Measurements from ENCODE around the gene ZNF438.

Gene ZNF438

DNA sequence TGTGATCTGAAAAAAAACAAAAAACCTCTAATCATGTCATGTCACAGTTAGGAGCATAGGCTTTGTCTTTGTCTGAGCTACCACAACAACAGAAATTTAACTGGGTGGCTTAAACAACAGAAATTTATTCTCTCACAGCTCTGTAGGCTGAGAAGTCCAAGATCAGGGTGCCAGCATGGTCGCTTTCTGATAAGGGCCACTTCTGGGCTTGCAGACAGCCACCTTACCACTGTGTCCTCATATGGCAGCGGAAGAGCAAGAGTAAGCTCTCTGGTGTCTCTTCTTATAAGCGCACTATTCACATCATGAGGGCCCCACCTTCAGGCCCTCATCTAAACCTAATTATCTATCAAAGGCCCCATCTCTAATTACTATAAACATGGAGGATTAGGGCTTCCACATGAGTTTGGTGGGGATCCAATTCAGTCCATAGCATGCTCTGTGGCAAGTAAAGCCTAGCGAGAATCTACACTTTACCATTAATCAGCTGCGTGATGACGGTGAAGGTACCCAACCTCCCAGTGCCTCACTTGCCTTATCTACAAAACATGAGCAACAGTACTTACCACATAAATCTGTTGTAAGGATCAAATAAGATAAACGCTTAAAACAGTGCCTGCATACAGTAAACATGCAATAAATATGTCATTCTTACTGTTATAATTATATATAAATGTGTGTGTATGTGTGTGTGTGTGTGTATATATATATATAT, 17.3 kb downstream of the ZNF438 start:
- in situ Hi-C loops (cut with MboI; ENCODE audit: low sequenced_read_pairs): no loop called here

DNA sequence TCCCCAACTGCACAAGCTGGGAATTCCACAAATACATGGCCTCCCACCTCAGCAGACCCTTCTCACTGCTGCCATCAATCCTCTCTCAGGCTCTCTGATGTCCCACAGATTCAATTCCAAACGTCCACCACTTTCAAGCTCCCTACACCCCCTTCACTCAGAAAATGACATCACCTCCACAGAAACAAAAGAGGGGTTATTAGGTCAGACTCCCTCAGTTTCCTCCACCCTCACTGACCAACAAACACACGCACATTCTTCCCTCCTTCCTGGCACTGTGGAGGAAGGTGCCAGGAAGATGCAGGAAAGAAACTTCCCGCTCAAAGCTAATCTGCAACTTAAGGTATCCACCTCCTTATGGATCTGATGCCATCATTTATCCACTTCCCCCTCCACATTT, 18.3 kb downstream of the ZNF438 start:
- in situ Hi-C loops (cut with MboI; ENCODE audit: low sequenced_read_pairs): no loop called here

DNA sequence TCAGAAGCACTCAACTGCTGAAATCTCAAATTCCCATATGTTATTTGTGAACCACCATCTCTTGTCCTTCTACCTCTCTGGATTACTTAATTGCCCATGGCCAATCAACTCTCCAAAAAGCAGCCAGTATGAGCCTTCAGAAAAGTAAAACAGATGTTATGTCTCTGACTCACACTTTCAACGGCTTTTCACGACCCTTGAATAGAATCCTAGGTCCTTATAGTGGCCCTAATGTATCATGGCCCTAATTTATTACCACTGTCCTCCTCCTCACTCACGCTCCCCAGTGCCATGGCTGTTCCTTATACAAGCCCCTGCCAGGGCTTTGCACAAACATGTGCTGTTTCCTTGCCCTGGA, 20.0 kb downstream of the ZNF438 start:
- in situ Hi-C loops (cut with MboI; ENCODE audit: low sequenced_read_pairs): no loop called here

DNA sequence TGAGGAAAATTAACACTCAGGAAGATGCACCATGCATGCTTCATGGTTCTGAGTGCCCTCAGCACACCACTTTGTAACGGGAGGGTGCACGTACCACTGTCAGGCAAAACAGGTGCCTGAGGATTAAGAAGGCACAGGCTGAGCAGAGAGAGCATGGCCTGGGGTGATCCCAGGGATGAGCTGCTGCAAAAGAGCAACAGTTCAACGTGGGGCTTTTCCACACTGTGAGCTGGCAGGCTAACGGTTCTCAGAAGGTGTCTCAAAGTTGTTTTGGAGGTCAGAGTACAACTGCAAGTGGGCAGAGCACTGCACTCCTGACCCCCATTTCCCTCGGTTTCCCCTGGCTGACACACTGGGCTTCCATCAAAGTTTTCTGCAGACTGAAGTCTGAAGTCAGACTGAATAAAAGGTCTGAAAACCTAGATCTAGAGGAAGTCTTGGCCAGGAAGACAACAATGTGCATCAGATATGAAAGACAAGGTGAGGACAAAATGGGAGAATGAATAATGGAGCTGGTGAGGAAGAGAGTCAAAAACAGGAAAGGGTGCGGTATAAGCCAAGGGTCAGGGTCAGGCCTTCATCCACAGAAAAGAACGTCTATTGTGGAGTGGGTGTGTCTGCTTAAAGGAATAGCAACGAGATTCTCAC, 20.5 kb downstream of the ZNF438 start:
- in situ Hi-C loops (cut with MboI; ENCODE audit: low sequenced_read_pairs): no loop called here

DNA sequence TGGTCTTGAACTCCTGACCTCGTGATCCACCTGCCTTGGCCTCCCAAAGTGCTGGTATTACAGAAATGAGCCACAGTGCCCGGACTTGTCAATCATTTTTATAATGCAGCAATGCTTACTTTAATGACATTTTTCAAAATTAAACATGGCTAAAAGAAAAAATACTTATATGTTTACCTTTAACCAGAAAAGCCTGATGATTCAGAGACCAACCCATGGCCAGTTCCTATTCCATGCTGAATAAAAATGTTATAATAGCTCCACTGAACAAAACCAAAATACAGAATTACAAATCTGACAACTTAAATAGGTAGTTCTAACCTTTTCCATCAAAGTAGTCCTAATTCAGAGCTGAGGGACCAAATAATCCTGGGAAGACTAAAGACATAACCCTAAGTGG, 21.6 kb downstream of the ZNF438 start:
- in situ Hi-C loops (cut with MboI; ENCODE audit: low sequenced_read_pairs): no loop called here

DNA sequence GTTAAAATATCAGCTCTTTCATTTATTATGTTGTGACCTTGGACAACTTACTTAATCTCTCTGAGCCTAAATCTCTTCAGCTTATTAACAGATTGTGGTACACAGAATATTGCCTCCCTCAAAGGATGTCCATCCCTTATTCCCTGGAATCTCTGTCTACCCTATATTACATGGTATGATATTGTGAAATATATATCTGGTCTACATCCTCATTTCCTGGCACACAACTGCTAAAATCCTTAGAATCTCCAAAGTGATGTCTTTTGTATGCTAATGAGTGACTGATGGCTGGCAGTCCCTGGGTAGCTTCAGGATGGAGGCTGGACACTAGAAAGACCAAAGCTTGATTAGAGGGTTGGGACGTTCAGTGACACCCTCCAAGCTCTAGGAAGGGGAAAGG, 25.8 kb downstream of the ZNF438 start:
- in situ Hi-C loops (cut with MboI; ENCODE audit: low sequenced_read_pairs): no loop called here

DNA sequence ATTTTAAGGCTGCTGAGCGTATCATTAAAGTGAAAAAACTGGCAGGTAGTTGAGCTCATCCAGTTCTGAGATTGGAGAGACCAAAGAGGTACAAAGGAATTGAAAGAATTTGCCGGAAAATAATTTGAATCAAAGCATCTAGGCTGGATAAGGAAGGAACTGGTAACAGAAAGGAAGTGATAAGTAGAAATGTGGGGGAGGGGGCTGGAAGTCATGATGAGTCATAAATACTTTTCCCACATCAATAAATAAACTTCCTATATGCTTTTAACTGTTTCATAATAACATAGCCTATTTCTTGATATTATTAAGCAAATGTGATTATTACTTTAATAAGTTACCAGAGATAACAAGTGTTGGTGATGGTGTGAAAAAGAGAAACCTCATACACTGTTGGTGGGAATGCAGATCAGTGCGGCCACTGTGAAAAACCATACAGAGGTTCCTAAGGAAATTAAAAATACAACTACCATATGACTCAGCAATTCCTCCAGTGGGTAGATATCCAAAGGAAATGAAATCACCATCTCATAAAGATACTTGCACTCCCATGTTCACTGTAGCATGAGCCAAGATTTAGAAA, 27.0 kb downstream of the ZNF438 start:
- in situ Hi-C loops (cut with MboI; ENCODE audit: low sequenced_read_pairs): no loop called here

DNA sequence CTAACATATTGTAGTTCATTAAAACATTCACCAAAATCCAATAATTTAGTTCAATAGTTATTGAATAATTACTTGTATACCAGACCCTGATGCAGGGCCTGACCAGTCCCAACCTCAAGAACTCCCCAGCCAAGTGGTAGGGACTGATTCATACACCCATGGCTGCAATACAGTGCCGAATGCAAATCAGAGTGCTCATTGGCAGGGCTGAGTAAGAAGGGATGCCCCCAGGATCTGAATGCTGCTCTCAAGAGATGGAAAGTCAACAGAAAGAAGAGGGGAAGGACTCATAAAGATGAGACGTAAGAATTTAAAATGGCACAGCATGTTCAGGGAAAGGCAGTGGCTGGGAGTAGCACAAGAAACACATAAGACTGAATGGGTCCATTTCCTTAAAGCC, 29.9 kb downstream of the ZNF438 start:
- in situ Hi-C loops (cut with MboI; ENCODE audit: low sequenced_read_pairs): no loop called here

DNA sequence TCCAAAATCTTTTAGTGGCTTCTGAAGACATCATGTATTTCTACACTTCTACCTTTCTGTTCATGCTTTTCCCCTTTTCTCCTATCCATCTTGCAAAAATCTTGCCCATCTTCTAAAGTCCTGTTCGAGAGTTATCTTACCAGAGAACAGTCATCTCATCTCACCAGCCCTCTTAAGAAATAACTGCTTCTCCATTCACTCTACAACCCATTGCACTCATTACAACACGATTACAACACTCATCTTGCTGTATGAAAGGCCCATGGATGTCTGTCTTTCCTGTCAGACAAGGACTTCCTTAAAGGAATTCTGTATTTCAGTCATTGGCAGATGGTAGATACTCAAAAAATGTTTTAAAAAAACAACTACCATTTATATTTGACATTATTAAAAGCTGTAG, 30.8 kb downstream of the ZNF438 start:
- in situ Hi-C loops (cut with MboI; ENCODE audit: low sequenced_read_pairs): no loop called here

DNA sequence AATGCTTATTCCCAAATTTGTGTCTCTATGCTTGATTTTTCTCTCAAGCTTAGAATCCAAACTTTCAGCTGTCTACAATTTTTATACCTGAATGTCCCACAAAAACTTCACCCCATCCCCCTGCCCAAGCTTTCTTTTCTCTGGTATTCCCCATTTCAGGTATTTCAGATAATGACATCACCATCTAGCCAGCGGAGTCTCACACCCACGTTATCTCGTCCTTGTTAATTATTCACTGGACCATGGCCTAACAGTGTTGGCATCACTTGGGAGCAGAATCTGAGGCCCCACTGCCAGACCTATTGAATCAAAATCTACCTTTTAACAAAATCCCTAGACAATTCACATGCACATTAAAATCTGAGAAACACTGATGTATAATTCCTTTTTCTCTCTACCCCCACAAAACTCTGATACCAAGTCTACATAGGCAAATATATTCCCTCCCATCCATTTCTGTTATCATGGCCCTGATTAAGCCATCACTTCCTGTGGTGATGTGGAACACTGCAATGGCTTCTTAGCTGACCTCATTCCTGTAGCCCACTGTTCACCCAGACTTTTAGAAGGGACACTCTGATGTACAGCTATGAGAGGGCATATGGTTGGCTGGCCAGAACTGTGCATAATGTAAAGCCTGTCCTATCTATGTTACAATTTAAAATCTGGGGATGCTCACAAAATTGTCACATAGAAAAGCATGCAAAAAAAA, 31.4 kb downstream of the ZNF438 start:
- in situ Hi-C loops (cut with MboI; ENCODE audit: low sequenced_read_pairs): no loop called here

DNA sequence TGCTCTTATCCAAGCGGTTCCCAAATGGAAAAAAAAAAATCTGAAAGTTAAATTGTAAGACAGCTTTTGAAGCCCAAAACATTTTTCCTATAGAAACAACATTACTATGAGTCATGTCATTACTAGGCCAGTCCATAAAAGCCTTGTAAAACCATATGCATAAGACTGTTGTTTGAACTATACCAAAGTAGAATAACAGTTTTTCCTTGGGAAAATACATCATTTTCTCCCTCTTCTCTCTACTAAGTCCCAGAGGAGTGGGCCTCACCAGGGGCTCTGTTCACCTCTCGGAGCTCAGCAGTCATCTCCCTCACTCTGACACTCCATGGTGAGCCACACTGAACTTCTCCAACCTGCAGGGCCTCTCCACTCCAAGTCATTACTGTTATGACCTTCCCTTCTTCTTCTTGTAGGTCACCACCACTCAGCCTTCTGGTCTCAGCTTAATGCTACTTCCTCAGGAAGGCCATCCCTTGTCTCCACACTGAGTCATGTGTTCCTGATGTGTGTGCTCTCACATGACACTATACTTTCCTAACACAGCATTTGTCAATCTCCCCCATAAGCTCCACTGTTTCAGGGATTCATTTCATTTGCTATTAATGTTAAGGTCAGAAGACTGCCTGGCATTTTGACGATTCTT, 32.5 kb downstream of the ZNF438 start:
- in situ Hi-C loops (cut with MboI; ENCODE audit: low sequenced_read_pairs): no loop called here

DNA sequence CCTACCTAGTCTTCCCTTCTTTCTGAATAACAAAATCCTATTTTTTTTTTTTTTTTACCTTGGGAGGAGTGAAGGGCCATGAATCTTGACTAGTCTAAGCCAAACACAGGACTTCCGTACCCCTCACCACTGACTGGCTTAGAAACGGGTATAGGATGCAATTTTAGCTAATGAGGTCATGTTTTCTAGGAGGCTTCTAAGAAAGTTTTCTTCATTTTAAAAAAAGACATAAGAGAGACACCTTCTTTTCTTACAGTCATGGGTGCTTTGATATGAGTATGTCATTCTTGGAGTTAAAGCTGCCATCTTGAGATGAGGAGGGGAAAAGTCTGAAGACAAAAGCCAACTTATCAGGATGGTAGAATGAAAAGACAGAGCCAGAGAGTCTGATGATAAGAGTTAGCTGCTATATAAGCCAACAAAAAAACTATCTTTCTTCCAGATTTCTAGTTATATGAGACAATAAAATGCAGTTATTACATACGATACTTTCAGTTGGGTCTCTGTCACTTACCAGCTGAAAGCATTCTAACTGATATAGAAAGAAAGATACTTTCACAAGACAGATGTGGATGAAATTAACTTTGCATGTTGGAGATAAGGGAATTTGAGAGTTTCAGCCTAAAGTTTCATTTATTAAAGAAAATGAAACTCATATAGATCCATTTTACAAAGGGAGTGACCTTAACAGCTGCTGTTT, 34.0 kb downstream of the ZNF438 start:
- in situ Hi-C loops (cut with MboI; ENCODE audit: low sequenced_read_pairs): no loop called here

DNA sequence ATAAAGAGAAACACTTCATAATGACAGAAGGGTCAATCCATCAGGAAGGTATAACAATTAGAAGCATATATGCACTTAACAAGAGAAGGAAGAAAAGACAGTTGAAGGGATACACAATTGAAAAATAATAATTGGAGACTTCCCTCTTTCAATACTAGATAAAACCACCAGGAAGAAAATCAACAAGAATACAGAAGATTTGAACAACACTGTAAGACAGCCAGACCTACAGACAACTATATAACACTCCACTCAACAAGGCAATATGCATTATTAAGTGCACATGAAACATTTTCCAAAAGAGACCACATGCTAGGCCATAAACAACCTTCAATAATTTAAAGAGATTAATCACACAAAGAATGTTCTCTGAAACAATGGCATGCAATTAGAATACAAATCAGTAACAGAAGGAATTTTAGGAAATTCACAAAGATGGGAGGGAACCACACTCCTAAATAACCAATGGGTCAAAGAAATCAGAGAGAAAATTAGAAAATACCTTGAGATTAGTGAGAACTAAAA, 35.1 kb downstream of the ZNF438 start:
- in situ Hi-C loops (cut with MboI; ENCODE audit: low sequenced_read_pairs): no loop called here

DNA sequence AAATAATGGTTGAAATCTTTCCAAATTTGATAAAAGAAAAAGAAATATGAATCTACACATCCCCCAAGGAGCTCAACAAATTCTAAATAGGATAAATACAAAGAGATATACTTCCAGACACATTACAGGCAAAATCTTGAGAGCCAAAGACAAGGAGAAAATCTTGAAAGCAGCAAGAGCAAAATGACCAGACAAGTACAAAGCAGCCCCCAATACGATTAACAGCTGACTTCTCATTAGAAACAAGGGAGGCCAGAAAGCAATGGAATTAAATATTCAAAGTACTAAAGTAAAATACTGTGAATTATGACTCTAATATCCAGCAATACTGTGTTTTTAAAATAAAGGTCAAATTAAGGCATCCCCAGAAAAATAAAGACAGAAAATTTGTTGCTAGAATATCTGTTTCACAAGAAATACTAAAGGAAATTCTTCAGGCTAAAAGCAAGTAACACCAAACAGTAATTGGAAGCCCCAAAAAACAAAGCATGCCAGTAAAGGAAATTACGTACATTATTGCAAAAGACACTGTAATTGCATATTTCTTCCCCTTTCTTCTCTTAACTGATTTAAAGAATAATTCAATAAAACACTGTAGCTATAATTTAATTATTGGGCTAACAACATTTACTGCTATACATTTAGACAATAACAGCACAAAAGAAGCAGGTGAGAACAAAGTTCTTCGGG, 36.4 kb downstream of the ZNF438 start:
- in situ Hi-C loops (cut with MboI; ENCODE audit: low sequenced_read_pairs): no loop called here

DNA sequence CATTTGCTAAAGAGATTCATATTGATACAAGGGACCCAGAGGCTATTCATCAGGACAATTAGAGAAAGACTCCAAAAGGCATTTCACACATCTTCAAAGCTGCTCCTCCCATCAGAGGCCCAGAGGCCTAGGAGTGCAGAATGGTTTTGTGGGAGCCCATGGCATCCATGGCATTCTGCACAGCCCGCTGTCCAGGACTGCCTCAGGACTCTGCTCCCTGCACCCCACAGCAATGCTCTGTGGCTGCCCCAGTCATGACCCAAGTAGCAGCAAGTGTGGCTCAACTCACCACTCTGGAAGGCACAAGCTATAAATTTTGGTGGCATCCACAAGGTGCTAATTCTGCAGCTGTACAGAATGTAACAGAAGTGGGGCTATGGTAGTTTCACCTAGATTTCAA, 38.5 kb downstream of the ZNF438 start:
- in situ Hi-C loops (cut with MboI; ENCODE audit: low sequenced_read_pairs): no loop called here

DNA sequence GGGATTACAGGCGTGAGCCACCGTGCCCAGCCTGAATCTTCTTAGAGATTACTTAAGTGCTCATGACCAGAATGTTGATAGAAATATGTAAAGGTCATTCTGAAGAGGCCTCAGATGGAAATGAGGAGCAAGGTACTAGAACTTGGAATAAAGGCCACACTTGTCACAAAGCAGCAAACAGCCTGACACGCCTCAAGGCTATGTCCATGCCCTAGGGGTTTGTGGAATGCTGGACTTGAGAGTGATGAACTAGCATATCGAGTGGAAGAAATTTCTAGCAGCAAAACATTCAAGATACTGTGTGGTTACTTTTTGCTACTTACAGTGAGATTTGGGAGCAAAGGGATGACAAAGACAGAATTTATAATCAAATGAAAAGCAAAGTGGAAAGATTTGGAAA, 39.0 kb downstream of the ZNF438 start:
- in situ Hi-C loops (cut with MboI; ENCODE audit: low sequenced_read_pairs): no loop called here

DNA sequence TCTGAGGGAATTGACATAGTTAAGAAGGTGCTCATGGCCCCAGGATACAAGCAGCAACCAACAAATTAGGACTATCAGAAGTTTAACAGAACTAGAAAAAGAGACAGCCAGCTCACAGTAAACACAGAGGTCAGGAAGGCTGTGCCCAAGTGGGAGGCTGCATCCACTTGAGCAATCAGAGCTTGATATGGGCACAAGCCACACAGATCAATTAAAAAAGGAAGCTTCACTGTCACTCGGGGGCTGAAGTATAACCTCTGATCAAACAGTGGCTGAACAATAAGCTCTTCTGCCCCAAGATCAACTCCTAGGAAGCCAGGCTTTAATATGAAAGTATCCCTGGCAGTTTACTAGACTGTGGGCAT, 40.0 kb downstream of the ZNF438 start:
- in situ Hi-C loops (cut with MboI; ENCODE audit: low sequenced_read_pairs): no loop called here

DNA sequence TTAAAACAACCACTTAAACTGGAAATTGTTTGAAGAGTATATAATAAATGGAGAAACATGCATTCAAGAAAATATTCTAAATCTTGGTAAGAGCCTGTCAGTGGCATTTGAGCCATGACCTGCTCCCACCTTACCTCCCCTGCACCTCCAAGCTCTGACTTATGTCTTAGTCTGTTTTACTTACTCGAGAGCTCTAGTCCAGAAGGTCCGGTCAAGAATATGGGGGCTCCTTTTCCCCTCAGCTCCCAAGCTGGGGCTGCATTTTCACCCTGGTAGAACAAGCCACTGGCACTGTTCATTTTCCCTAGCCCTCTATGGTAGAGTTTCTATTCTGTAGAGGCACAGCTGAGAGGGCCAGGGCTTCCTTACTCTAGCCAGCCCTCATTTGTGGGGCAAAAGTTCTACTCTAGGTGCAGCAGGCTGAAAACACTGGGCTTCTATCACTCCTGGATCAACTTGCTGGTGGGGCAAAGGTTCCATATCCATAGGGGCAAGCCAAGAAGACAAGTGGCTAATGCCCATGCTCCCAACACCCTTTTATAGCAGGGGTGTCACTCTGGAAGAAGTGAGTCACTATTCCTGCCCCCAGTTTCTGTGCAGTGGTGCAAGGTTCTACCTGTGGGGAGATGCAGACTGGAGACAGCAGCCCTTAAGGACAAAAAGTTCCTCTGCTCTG, 40.6 kb downstream of the ZNF438 start:
- in situ Hi-C loops (cut with MboI; ENCODE audit: low sequenced_read_pairs): no loop called here

DNA sequence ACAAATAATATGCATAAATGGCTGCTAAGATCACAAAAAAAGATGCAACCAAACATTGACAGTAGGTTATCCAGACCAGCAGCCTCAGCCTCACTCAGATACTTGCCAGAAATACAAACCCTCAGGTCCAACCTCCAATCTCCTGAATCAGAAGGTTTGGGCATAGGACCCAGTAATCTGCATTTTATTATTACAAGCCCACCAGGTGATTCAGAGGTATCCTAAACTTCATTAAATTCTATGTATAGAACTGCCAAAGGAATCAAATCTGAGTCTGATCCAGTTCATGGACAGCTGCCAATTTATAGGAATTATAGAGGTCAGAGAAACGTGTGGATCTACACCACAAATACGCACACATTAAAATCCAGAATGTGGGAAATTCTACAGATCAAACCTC, 41.3 kb downstream of the ZNF438 start:
- in situ Hi-C loops (cut with MboI; ENCODE audit: low sequenced_read_pairs): no loop called here

Data from HL-60/S4 treated with phorbol 12-myristate 13-acetate at 8.2 ng/mL for 4 days and 3 days (cell line).